AG04449 (cell line): ENCODE results near the gene QRFPR.

Source experiments
- CTCF ChIA-PET: fragments of 350-600 bp; formaldehyde crosslinking; extraction: SDS; loops from one replicate; lab custom pipeline; 2021; ENCODE audit warnings: antibody characterized with exemption; lab: Yijun Ruan, JAX
- POLR2A ChIA-PET: fragments of 400-600, 350-600 bp; formaldehyde crosslinking; extraction: SDS; loops from one replicate; lab custom pipeline; 2020; ENCODE audit warnings: antibody characterized with exemption, inconsistent platforms; lab: Yijun Ruan, JAX
- DNase-seq: peaks from one replicate; pipeline ENCODE4 v3.0.0-alpha.2; 2010; ENCODE audit warnings: low read depth, low spot score
- H3K4me3 ChIP-seq: 2 replicates; pipeline ENCODE4 v1.5.1; 2011; ENCODE audit warnings: low read depth, mild to moderate bottlenecking, control low read depth, low read length
- CTCF ChIP-seq: IDR thresholded peaks from one replicate; pipeline ENCODE4 v1.5.1; 2011; ENCODE audit warnings: mild to moderate bottlenecking, moderate library complexity, low read length, control low read depth, inconsistent platforms; ENCODE audit not compliant: insufficient read depth; ENCODE audit errors: missing control alignments

QRFPR gene

GRCh38 chr4:121358473-121358872, 22.3 kb downstream of the QRFPR start:
- CTCF ChIA-PET: interaction anchor here (1.3 kb wide), 2 partner anchors 12 to 13 kb away, joined by 3 to 7 read pairs; no protein-coding TSS in a partner anchor
- POLR2A ChIA-PET: no interaction called here
- no peak for DNase-seq
- no peak overlapping the region for H3K4me3 ChIP-seq
- TF ChIP-seq CTCF: no peak

- CTCF ChIA-PET: no interaction called here
- POLR2A ChIA-PET: no interaction called here
- no peak for DNase-seq
- no peak overlapping the region for H3K4me3 ChIP-seq
- TF ChIP-seq CTCF: no peak
Observed at GRCh38 chr4:121353213-121353612, 27.6 kb downstream of the QRFPR start.

- no peak for TF ChIP-seq CTCF
- ChIA-PET POLR2A (no interaction called here), CTCF (no interaction called here)
- H3K4me3 ChIP-seq: no peak overlapping the region
- DNase-seq: no peak
Observed at GRCh38 chr4:121344098-121344497, 36.7 kb downstream of the QRFPR start.

GRCh38 chr4:121340247-121340646, 40.6 kb downstream of the QRFPR start:
- no peak for TF ChIP-seq CTCF
- DNase-seq: no peak
- CTCF ChIA-PET: no interaction called here
- POLR2A ChIA-PET: no interaction called here
- H3K4me3 ChIP-seq: no peak overlapping the region

GRCh38 chr4:121339824-121340223, 41.0 kb downstream of the QRFPR start:
- no peak overlapping the region for H3K4me3 ChIP-seq
- no peak for TF ChIP-seq CTCF
- POLR2A ChIA-PET: no interaction called here
- CTCF ChIA-PET: no interaction called here
- DNase-seq: no peak

GRCh38 chr4:121339307-121339706, 41.5 kb downstream of the QRFPR start:
- CTCF ChIA-PET: no interaction called here
- POLR2A ChIA-PET: no interaction called here
- no peak for DNase-seq
- TF ChIP-seq CTCF: no peak
- H3K4me3 ChIP-seq: no peak overlapping the region
